ENCODE measurements around the gene THEMIS.

DNA sequence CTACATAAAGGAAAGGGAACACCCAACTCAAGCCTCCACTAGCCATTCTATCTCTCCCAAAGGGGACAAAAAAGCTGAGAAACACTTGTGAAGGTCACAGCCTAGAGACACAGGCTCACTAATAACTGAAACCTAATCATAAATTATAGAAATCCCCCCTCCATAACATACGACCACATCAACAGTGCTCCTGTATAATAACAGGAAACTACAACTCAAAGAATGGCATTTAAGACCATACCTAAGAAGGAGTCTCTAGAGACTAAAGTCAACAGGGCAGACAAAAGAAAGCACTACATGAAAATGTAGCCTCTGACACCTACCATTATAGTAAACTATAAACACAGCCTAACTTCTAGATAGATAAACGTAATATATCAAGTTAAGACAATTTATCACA, 82.7 kb downstream of the THEMIS start:
- TF ChIP-seq, protein P1, sequence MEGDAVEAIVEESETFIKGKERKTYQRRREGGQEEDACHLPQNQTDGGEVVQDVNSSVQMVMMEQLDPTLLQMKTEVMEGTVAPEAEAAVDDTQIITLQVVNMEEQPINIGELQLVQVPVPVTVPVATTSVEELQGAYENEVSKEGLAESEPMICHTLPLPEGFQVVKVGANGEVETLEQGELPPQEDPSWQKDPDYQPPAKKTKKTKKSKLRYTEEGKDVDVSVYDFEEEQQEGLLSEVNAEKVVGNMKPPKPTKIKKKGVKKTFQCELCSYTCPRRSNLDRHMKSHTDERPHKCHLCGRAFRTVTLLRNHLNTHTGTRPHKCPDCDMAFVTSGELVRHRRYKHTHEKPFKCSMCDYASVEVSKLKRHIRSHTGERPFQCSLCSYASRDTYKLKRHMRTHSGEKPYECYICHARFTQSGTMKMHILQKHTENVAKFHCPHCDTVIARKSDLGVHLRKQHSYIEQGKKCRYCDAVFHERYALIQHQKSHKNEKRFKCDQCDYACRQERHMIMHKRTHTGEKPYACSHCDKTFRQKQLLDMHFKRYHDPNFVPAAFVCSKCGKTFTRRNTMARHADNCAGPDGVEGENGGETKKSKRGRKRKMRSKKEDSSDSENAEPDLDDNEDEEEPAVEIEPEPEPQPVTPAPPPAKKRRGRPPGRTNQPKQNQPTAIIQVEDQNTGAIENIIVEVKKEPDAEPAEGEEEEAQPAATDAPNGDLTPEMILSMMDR (conservative IDR thresholded peaks at IDR 0.05; ENCODE audit: low read depth, low read length) = no peak
- no peak for TF ChIP-seq EZH2 (IDR thresholded peaks at IDR 0.05; ENCODE audit: borderline replicate concordance, low read depth, low read length, poor library complexity, severe bottlenecking)

All from A673 (cell line).